Stomach (tissue), 9 donors: ENCODE data around the gene SLC35D2. TPM values are rescaled to one million over a fixed set of nuclear protein-coding genes. Genes with fewer than 3 reads are reported as not detected.
"Not testable (repeated sequence)": the region's sequence is repeated elsewhere in the genome, so short reads cannot be mapped to it uniquely, and the experiment has no call there.

ENCODE experiments used
- DNase-seq, 2 donors: peaks; one replicate each; pipeline versions ENCODE4 v3.0.0 to v3.0.0-alpha.2; 2013 to 2019
- H3K27ac ChIP-seq, 5 donors: fragments of 200-600 bp in 4 of 5; sonication (generic) in 4 of 5; one replicate each; pipeline ENCODE4 v1.5.1; 2013 to 2019; ENCODE audit warnings: mild to moderate bottlenecking in 1 of 5, moderate library complexity in 1 of 5
- H3K27me3 ChIP-seq, 3 donors: fragments of 200-600 bp; sonication (generic); one replicate each; pipeline ENCODE4 v1.5.1; 2017 to 2019; ENCODE audit warnings: mixed run types in 1 of 3
- H3K36me3 ChIP-seq, 4 donors: fragments of 200-600 bp; sonication (generic); 1 replicate in 3 of 4; 2 replicates in 1 of 4; pipeline ENCODE4 v1.5.1; 2016 to 2019
- H3K4me1 ChIP-seq, 4 donors: fragments of 200-600 bp; sonication (generic); one replicate each; pipeline ENCODE4 v1.5.1; 2016 to 2019
- H3K4me3 ChIP-seq, 4 donors: fragments of 200-600 bp; sonication (generic) in 3 of 4; one replicate each; pipeline ENCODE4 v1.5.1; 2016 to 2019; ENCODE audit warnings: mild to moderate bottlenecking in 1 of 4
- H3K9me3 ChIP-seq, 4 donors: fragments of 200-600 bp; sonication (generic); one replicate each; pipeline ENCODE4 v1.5.1; 2016 to 2019
- CTCF ChIP-seq, 7 experiments: fragments of 450-650 bp in 4 of 7; fragments of 200-600 bp in 3 of 7; sonication (generic) in 3 of 7; IDR thresholded peaks; one replicate each; pipeline ENCODE4 v1.5.1; 2016 to 2019; ENCODE audit warnings: antibody characterized with exemption in 7 of 7, control low read depth in 2 of 7, mild to moderate bottlenecking in 1 of 7
- EP300 ChIP-seq: sonication (generic); formaldehyde crosslinking; IDR thresholded peaks from one replicate; pipeline ENCODE4 v1.6.1; 2017; ENCODE audit warnings: antibody characterized with exemption
- POLR2A ChIP-seq, 4 donors: fragments of 450-650 bp; IDR thresholded peaks; one replicate each; pipeline ENCODE4 v1.6.1; 2016; ENCODE audit warnings: antibody characterized with exemption in 4 of 4, control low read depth in 2 of 4, mild to moderate bottlenecking in 1 of 4, moderate library complexity in 1 of 4
- POLR2AphosphoS5 ChIP-seq, 3 donors: sonication (generic); formaldehyde crosslinking; IDR thresholded peaks; one replicate each; pipeline ENCODE4 v1.6.1; 2016; ENCODE audit warnings: antibody characterized with exemption in 3 of 3
- WGBS, 5 donors: extraction: QIAGEN DNeasy Blood & Tissue Kit in 3 of 5; methylation state at CpG; one replicate each; pipeline versions ENCODE4 v1.1.5 to v1.1.7; 2013 to 2018; 5-methylcytosine and 5-hydroxymethylcytosine counted together
- intact Hi-C: fragments of 100-400 bp; cut with DNase I; formaldehyde crosslinking; loops from one replicate; pipeline ENCODE4 v1.15.1; 2023; ENCODE audit warnings: low total_unique reads
- polyA plus RNA-seq, 3 donors: library from polyadenylated mRNA; stranded (reverse); fragments of 200-250 nt; gene quantifications; one replicate each; pipeline ENCODE4 v1.2.3, GENCODE V29; 2013
- total RNA-seq, 5 donors: library from RNA; depleted of rRNA; stranded (reverse); fragments of >200 nt; gene quantifications; one replicate each; pipeline versions ENCODE4 v1.1.0 to v1.2.3, GENCODE V29; 2014 to 2016
- donor health status: healthy with polysubstance abuse.
- donor health status: Bipolar disorder and iron deficiency.
- donor health status: healthy.

SLC35D2 gene
- total and polyA plus RNA-seq, 8 donors: 13.8 to 43.3 (median 22.4) TPM

GRCh38 chr9:96309850-96310249 lies 73.7 kb downstream of the SLC35D2 start:
- H3K27ac ChIP-seq: no peak overlapping the region
- H3K36me3 ChIP-seq: peaks cover 0 to 13% (median 8%) of the 10 kb centered on the region in 4 donors
- H3K4me3 ChIP-seq: no peak overlapping the region
- no peak for DNase-seq
- H3K27me3 ChIP-seq: no peaks in the 10 kb centered on the region
- TF ChIP-seq POLR2AphosphoS5 (IDR thresholded peaks at IDR 0.05) (no peak), POLR2A (IDR thresholded peaks at IDR 0.05) (no peak), CTCF (IDR thresholded peaks at IDR 0.05) (no peak)
- H3K4me1 ChIP-seq: no peaks in the 10 kb centered on the region
- H3K9me3 ChIP-seq: peaks cover 2 to 18% (median 10%) of the 10 kb centered on the region in 4 donors
- WGBS, 5 donors: 64 to 79% (median 77%) methylated on average over 7 of the region's 7 CpGs
- intact Hi-C loops: loop anchor here (10.0 kb wide), 1 partner anchor 75 kb away; no protein-coding TSS in a partner anchor

- 89 to 96% (median 93%) methylated on average over 6 of the region's 6 CpGs for WGBS, 5 donors
- H3K36me3 ChIP-seq, H3K9me3 ChIP-seq, H3K4me3 ChIP-seq, intact Hi-C loops, H3K27ac ChIP-seq, H3K27me3 ChIP-seq, DNase-seq, H3K4me1 ChIP-seq: not testable (repeated sequence)
Measured at GRCh38 chr9:96306958-96307357, 76.6 kb downstream of the SLC35D2 start.

- intact Hi-C loops: no loop called here
- DNase-seq: no peak
- WGBS, 5 donors: 49 to 94% (median 58%) methylated on average over 4 of the region's 4 CpGs
- Histone ChIP-seq H3K4me3 (no peak overlapping the region), H3K36me3 (no peaks in the 10 kb centered on the region), H3K9me3 (no peaks in the 10 kb centered on the region), H3K27ac (no peak overlapping the region), H3K4me1 (no peaks in the 10 kb centered on the region), H3K27me3 (no peaks in the 10 kb centered on the region)
- no peak for TF ChIP-seq POLR2A (IDR thresholded peaks at IDR 0.05)
- TF ChIP-seq POLR2AphosphoS5 (IDR thresholded peaks at IDR 0.05): no peak
- no peak for TF ChIP-seq CTCF (IDR thresholded peaks at IDR 0.05)
- no peak for TF ChIP-seq EP300
Measured at GRCh38 chr9:96305171-96305570, 78.3 kb downstream of the SLC35D2 start.

GRCh38 chr9:96304230-96304629 lies 79.3 kb downstream of the SLC35D2 start:
- Histone ChIP-seq H3K4me3 (no peak overlapping the region), H3K4me1 (no peaks in the 10 kb centered on the region), H3K27me3 (no peaks in the 10 kb centered on the region), H3K9me3 (no peaks in the 10 kb centered on the region), H3K27ac (no peak overlapping the region), H3K36me3 (no peaks in the 10 kb centered on the region)
- no peak for TF ChIP-seq POLR2AphosphoS5 (IDR thresholded peaks at IDR 0.05)
- no peak for TF ChIP-seq POLR2A (IDR thresholded peaks at IDR 0.05)
- TF ChIP-seq EP300: no peak
- TF ChIP-seq CTCF (IDR thresholded peaks at IDR 0.05): no peak
- DNase-seq: no peak
- intact Hi-C loops: no loop called here

- H3K27me3 ChIP-seq: no peaks in the 10 kb centered on the region
- intact Hi-C loops: no loop called here
- no peak within 1 kb of the TSS for H3K27ac ChIP-seq
Measured at GRCh38 chr9:96302021-96302420, 81.5 kb downstream of the SLC35D2 start, which contains the start of gene HSD17B3. HSD17B3 (minus strand) TSS chr9:96302176; CDS start chr9:96302104, 72 bp downstream.

More at GRCh38 chr9:96302021-96302420, 81.5 kb downstream of the SLC35D2 start, which contains the start of gene HSD17B3:
- H3K4me3 ChIP-seq: no peak within 1 kb of the TSS
- no peaks in the 10 kb centered on the region for H3K9me3 ChIP-seq
- no peaks in the 10 kb centered on the region for H3K36me3 ChIP-seq
- no peaks in the 10 kb centered on the region for H3K4me1 ChIP-seq
- TF ChIP-seq POLR2AphosphoS5 (IDR thresholded peaks at IDR 0.05) (no peak), POLR2A (IDR thresholded peaks at IDR 0.05) (no peak), EP300 (no peak), CTCF (IDR thresholded peaks at IDR 0.05) (no peak)
- 75 to 79% (median 77%) methylated on average over 6 of the region's 6 CpGs for whole genome bisulfite sequencing, 5 donors
- DNase-seq: no peak
